NB4 (cell line): ENCODE results near the gene GPR84.

Experiments
- CTCF ChIP-seq: IDR thresholded peaks from one replicate; pipeline ENCODE4 v1.5.1; 2012; ENCODE audit warnings: low read depth, low read length
- POLR2A ChIP-seq: IDR thresholded peaks from 2 replicates; pipeline ENCODE4 v1.6.1; 2011; ENCODE audit warnings: mild to moderate bottlenecking; ENCODE audit not compliant: insufficient read length; ENCODE audit errors: extremely low read depth

GRCh38 chr12:54338698-54339296 lies 25.5 kb downstream of the GPR84 start:
- TF ChIP-seq CTCF = no peak
- no peak for TF ChIP-seq POLR2A
